ENCODE results near the gene EPHB2.

The EPHB2 gene

DNA sequence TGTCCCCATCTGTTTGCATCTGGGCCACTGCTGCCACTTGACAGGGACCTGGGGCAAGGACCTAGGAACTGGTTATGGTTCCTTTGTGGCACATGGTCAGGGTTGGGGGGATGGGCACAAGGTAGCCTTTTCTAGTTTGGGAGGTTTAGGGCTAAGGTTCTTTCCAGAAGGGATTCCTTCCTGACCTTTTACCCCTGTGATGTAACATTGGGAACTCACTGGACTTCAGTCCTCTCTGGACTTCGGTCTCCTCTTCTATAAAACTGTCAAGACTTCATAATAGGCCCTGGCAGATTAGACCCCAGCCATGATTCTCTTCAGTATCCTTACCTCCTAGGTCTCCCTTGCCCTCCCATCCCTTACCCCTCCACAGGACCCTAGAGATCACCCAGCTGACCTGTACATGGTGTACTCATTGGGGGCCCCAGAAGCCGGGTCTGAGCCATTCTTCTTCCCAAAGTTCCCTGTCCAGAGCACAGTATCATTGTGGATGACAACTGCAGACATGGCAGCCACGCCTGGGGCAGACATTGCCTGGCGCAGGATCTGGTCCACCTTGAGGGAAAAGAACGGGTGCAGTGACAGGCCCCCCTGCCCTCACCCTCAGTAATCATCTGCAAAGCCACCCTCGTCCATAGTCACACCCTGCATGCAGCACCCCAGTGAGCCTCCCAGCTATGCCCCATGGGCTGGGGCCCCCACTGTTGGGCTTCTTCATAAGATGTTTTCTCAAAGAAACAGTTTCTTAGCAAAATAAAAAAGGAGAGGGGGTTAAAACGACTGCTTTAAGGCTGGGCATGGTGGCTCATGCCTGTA lies 249.1 kb downstream of the EPHB2 start:
- no peak for DNase-seq

DNA sequence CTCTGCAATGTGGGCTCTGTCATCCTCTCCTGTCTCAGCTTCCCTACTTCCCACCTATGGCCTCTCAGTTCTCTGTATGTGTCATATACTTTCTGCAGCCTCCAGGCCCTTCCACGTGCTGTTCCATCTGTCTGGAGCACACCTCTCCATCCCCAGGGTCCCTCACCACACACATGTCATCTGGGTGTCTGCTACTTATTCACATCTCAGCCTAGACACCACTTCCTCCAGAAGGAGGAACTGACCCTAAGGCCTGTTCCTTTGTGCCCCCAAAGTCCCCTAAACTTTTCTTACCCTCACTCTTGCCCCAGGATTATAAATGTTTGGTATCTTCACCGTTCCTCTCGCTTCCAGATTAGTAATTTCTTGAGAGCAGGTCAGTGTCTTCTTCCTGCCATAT lies 251.9 kb downstream of the EPHB2 start:
- DNase-seq = no peak

DNA sequence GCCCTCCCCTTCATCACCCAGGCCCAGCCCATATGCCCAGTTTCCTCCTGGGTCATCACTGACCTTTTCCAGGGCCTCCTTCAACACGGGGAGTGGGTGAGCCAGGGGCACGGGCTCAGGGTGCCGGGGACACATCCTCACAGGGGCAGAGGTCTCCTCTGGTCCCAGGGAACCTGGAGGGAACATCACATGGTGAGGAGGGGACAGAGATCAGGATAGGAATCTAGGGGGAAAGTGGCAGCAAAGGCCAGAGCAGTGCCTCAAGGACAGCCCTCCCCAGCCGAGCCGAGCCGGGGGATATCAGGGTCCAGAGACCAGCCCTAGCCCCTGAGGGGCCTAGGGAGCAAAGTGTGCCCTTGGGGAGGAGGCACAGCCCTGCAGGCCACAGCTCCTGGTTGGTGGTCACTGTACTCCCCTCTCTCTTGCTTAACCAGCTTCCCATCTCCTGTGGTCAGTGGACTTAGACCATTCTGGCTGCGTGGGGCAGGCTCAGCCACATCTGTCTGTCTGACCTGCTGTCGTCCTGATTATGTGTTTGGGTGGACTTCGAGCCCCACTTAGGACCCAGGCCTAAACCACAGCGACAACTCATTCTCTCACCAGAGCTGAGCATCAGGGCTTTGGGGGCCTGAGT lies 252.5 kb downstream of the EPHB2 start:
- DNase-seq = no peak

DNA sequence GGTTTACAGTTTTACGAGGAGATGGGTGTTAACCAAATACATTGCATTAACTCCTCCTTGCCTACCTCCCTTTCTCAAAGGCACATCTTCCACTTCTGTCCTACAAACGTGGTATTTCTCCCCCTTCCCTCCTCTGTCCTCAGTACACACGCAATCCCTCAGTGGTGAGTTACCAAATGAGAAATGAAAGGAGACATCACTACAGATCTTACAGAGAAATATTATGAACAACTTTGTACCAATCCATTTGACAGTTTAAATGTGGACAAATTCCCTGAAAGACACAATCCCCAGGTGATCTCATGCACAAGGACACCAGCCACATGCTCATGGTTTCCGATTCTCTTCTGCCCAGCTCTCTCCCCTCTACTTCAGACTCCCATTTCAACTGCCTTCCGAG lies 255.7 kb downstream of the EPHB2 start:
- DNase-seq = no peak

DNA sequence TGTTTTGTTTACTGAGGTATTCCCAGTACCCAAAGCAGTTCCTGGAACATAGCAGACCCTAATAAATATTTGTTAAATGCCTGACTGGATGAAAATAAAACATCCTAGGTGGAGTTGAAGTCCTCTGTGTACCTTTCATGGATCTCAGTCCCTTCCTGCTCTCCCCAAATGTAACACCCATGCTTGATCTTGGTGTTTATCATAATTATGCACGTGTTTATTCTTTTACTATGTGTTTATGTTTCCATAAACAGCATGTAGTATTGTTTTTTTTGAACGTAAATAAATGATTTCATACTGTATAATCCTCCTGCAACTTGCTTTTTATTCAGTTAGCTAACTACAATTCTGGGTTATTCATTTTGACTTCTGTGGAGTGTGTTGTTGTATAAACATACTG lies 257.2 kb downstream of the EPHB2 start:
- no peak for DNase-seq

DNA sequence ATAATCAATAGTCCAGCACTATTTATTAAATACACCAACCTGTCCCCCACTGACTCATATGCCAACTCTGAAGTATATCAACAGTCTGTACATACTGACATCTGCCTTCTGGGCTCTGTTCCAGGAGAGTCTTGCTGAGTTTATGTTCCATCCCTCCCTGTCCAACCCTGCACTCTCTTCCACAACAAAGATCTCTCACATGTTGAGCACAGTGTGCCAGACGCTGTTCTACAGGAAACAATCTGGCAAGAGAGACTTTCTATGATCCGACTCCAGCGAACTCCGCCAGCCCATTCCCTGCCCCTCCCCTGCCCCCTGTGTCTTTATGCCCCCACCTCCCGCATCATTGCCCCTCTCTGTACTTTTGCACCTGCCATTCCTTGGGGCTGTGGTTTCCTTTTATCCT lies 258.7 kb downstream of the EPHB2 start:
- DNase-seq = peak; percentile 14

DNA sequence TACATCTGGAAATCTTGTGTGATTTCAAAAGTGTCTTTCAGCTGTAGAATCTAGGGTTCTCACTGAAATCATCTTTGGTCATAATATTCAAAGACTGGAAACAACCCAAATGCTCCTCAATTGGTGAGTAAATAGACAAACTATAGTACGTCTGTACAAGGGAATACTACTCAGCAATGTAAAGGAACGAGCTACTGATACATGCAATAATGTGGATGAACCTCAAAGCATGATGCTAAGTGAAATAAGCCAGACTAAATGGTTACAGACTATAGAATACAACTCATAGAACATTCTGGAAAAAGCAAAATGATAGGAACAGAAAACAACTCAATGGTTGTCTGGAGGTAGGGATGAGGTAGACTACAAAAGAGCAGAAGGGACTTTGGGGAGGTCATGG lies 259.5 kb downstream of the EPHB2 start:
- no peak for DNase-seq
